ENCODE data around the gene RGS14. TPM values are rescaled to one million over a fixed set of nuclear protein-coding genes. Genes with fewer than 3 reads are reported as not detected.
"Not testable (repeated sequence)": the region's sequence is repeated elsewhere in the genome, so short reads cannot be mapped to it uniquely, and the experiment has no call there.

The RGS14 gene
- total RNA-seq, 2 donors from 2014 or later = 45.5 to 102 TPM

GRCh38 chr5:177399997-177400868 lies 42.5 kb downstream of the RGS14 start, which contains the start of gene PFN3:
PFN3 (minus strand) TSS chr5:177400661; CDS start chr5:177400576, 85 bp downstream.
- no peaks in the 10 kb centered on the region for H3K9me3 Mint-ChIP-seq
- H3K4me3 Mint-ChIP-seq = no peak within 1 kb of the TSS
- no peak for ATAC-seq (replicated peaks)
- no peaks in the 10 kb centered on the region for H3K27me3 Mint-ChIP-seq
- no peaks in the 10 kb centered on the region for H3K36me3 Mint-ChIP-seq (ENCODE audit: low read depth)
- no peaks in the 10 kb centered on the region for H3K4me1 Mint-ChIP-seq
- H3K27ac Mint-ChIP-seq = no peak within 1 kb of the TSS

GRCh38 chr5:177402271-177403043 lies 44.7 kb downstream of the RGS14 start:
- Mint-ChIP-seq H3K4me3 (peak overlapping the region; percentile 88), H3K4me1 (no peaks in the 10 kb centered on the region), H3K9me3 (no peaks in the 10 kb centered on the region), H3K27ac (peak overlapping the region; percentile 30), H3K27me3 (no peaks in the 10 kb centered on the region), H3K36me3 (ENCODE audit: low read depth) (no peaks in the 10 kb centered on the region)
- ATAC-seq (replicated peaks) = peak; percentile 59

DNA sequence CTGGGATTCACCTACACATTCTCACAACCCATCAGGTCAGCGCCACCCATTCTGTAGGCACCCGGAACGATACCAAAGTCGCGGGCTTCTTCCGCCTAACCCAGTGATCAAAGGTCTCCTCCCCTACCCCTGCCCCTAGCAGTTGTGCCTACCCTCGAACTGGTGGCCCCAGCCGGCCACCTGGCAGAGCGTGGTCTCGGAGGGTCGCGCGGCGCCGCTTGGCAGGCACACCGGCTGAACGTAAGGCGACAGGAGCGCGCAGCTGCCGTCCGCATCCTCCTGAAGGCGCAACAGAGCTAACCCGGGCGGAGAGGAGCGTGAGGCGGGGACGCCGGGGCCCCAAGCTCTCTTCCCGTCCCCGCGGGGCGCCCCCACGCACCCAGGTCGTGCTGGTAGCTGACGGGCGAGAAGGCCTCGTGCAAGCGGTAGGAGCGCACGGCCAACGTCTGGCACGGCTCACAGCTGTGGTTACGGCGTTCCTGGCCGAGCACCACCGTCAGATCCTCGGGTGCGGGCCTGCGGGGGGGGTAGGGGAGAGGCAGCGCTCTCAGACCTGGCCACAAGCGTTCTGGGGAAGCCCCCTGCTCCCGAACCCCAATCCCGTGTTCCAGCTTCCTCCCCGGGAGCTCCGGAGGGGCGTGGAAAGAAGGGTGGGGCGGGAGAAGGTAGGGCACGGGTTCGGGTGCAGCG lies 45.5 kb downstream of the RGS14 start:
- Mint-ChIP-seq H3K36me3 (ENCODE audit: low read depth) (no peaks in the 10 kb centered on the region), H3K4me1 (no peaks in the 10 kb centered on the region), H3K4me3 (peak overlapping the region; percentile 88), H3K27me3 (no peaks in the 10 kb centered on the region), H3K27ac (peak overlapping the region; percentile 30), H3K9me3 (no peaks in the 10 kb centered on the region)
- peak; percentile 27 for ATAC-seq (replicated peaks)

DNA sequence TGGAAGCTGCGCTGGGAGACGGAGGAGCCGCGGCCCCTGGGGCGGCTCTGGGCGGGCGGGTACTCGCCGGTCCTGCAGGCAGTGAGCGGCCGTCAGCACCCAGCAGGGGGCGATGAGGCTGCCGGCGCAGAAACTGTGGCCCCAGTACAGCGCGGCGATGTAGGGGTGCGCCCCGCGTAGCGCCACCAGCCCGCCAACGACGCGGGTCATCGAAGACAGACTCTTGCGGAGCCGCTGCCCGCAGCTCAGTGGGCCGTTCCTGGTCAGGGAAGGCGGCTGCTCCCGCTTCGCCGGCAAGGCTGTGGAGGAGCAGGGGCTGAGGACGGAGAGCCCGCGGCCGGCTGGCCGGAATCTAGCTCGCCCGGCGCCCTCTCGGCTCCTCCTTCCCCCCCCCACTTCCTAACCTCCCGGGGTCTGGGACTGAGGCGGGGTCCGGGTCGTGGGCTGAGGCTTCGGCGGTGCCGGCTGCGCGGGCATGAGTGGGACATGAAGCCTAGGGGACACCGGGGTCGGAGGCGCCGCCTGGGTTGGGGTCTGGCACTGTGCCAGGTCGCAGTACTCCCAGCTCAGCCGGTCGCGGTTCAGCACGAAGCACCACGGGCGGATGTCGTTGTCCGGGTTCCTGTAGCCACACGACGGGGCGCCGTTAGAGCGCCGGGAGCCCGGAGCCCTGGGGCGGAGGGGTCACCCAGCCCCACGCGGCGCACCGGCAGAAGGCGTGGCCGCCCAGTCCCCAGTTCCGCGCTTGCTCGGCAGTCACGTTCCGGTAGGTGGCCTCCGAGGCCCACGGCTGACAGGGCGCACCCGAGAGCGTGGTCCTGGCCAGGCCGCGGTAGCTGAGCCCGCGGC lies 46.3 kb downstream of the RGS14 start:
- H3K27ac Mint-ChIP-seq = no peak overlapping the region
- no peaks in the 10 kb centered on the region for H3K36me3 Mint-ChIP-seq (ENCODE audit: low read depth)
- peak overlapping the region; percentile 88 for H3K4me3 Mint-ChIP-seq
- H3K4me1 Mint-ChIP-seq = no peaks in the 10 kb centered on the region
- no peaks in the 10 kb centered on the region for H3K9me3 Mint-ChIP-seq
- peak; percentile 90 for ATAC-seq (replicated peaks)
- no peaks in the 10 kb centered on the region for H3K27me3 Mint-ChIP-seq

DNA sequence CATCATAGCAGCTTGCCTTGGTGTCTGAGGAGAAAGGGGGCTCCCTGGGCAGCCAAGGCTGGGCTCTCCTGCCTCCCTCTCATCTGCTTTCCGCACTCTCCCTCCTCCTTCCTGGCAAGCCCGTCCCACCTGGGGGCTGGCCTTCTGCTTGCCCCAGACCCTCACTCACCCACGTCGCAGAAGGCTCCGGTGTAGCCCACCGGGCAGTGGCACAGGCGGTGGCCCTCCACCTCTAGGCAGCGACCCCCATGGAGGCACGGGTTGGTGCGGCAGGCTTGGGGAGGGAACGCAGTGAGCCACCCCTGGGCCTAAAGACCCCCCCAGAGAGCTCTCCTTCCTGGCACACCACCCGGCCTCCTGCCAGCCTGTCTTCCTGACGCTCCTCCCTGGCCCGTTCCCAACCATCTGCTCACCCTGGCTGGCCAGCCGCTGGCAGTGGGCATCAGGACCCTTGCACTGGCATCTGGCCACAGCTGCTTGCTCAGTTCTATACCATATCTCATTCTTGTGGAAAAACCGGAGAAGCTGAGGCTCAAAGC lies 47.0 kb downstream of the RGS14 start:
- H3K4me3 Mint-ChIP-seq = peak overlapping the region; percentile 88
- no peaks in the 10 kb centered on the region for H3K9me3 Mint-ChIP-seq
- H3K4me1 Mint-ChIP-seq = no peaks in the 10 kb centered on the region
- no peak for ATAC-seq (replicated peaks)
- no peaks in the 10 kb centered on the region for H3K36me3 Mint-ChIP-seq (ENCODE audit: low read depth)
- H3K27ac Mint-ChIP-seq = no peak overlapping the region
- no peaks in the 10 kb centered on the region for H3K27me3 Mint-ChIP-seq

GRCh38 chr5:177405312-177405711 lies 47.6 kb downstream of the RGS14 start:
- no peaks in the 10 kb centered on the region for H3K9me3 Mint-ChIP-seq
- no peak for ATAC-seq (replicated peaks)
- peak overlapping the region; percentile 88 for H3K4me3 Mint-ChIP-seq
- H3K27ac Mint-ChIP-seq = no peak overlapping the region
- H3K4me1 Mint-ChIP-seq = no peaks in the 10 kb centered on the region
- H3K36me3 Mint-ChIP-seq (ENCODE audit: low read depth) = no peaks in the 10 kb centered on the region
- H3K27me3 Mint-ChIP-seq = no peaks in the 10 kb centered on the region

DNA sequence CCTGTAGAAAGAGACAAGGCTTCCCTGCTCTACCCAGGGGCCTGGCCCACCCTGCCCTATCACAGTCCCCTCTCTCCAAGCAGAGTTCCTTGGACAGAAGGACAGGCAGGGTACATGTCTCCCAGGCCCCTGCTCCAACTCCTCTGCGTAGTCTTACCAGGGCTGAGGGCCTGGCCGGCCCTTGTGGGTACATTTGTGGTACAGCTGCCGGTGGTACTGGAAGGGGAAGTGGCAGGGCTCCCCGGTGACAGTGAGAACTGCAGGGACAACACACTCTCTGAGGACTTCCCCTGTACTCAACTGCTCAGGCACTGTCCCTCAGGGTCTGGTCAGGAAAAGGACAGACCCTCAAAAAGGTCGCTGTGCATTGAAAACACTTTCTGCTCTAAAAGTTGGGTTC lies 48.1 kb downstream of the RGS14 start:
- Mint-ChIP-seq H3K27me3 (no peaks in the 10 kb centered on the region), H3K36me3 (ENCODE audit: low read depth) (no peaks in the 10 kb centered on the region), H3K27ac (no peak overlapping the region), H3K4me1 (peaks cover 5% of the 10 kb centered on the region), H3K9me3 (no peaks in the 10 kb centered on the region), H3K4me3 (no peak overlapping the region)
- no peak for ATAC-seq (replicated peaks)

GRCh38 chr5:177409043-177409801 lies 51.5 kb downstream of the RGS14 start, which contains the start of gene F12:
F12 (minus strand) TSS chr5:177409564; CDS start chr5:177409527, 37 bp downstream.
- ATAC-seq (replicated peaks) = no peak
- H3K4me3 Mint-ChIP-seq = no peak within 1 kb of the TSS
- H3K9me3 Mint-ChIP-seq = no peaks in the 10 kb centered on the region
- H3K27me3 Mint-ChIP-seq = no peaks in the 10 kb centered on the region
- no peaks in the 10 kb centered on the region for H3K36me3 Mint-ChIP-seq (ENCODE audit: low read depth)
- H3K4me1 Mint-ChIP-seq = peaks cover 18% of the 10 kb centered on the region
- peak within 1 kb of the TSS; percentile 33 for H3K27ac Mint-ChIP-seq

DNA sequence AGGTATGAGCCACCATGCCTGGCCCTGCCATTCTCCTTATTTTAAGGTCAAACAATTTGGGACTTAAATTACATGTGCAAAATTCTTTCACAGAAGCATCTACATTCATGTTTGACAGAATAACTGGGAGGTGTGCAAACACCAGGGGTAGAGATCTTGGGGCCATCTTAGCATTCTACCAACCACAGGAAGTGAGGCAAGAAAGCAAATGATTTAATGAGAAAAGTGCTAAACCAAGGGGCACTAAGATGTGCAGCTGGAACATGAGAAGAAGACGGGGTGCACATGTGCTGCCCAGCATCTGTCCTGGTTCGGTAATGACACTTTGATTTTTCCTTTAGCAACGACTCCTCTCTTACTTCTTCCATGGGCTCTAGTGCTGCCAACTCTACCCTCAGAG lies 52.9 kb downstream of the RGS14 start:
- no peak overlapping the region for H3K27ac Mint-ChIP-seq
- no peak overlapping the region for H3K4me3 Mint-ChIP-seq
- no peaks in the 10 kb centered on the region for H3K27me3 Mint-ChIP-seq
- no peak for ATAC-seq (replicated peaks)
- H3K36me3 Mint-ChIP-seq (ENCODE audit: low read depth) = no peaks in the 10 kb centered on the region
- H3K9me3 Mint-ChIP-seq = no peaks in the 10 kb centered on the region
- H3K4me1 Mint-ChIP-seq = peaks cover 23% of the 10 kb centered on the region

DNA sequence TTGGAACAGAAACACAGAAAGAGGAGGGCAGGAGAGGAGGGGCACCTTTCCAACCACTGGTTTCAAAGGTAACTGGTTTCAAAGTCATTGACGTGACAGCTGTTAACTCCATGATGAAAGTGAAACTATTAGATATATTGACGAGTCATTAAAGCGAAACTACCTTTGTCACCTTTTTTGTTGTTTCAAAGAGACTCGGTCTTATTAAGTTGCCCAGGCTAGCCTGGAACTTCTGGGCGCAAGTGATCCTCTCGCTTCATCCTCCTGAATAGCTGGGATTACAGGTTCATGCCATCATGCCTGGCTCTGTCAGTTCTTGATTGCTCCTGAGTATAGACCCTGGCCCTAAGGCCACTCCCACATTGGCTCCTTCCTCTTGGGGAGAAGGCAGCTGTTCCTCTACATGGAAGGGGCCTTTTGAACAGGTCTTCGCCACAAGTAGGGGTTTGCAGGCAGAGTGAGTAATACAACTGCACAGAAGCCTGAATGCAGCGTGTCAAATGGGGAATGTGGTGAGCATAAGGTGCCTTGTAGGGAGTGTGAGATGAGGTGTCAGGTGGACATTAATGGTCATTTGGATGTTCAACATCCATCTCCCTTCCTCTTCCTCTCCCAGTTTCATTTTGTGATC lies 55.0 kb downstream of the RGS14 start:
- Mint-ChIP-seq H3K4me3 (peak overlapping the region; percentile 62), H3K27ac (peak overlapping the region; percentile 83), H3K4me1 (peaks cover 23% of the 10 kb centered on the region), H3K9me3 (no peaks in the 10 kb centered on the region), H3K27me3 (no peaks in the 10 kb centered on the region), H3K36me3 (ENCODE audit: low read depth) (no peaks in the 10 kb centered on the region)
- peak; percentile 91 for ATAC-seq (replicated peaks)

DNA sequence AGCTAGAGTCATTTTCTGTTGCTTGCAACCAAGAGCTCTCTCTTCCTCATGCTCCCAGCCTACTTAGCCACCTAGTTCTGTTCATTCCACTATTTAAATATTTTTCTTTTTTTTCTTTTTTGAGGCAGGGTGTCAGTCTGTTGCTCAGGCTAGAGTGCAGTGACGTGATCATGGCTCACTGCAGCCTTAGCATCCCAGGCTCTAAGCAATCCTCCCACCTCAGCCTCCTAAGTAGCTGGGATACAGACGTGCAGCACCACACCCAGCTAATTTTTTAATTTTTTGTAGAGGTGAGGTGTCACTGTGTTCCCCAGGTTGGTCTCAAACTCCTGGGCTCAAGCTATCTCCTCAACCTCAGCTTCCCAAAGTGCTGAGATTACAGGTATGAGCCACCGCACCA lies 56.8 kb downstream of the RGS14 start:
- H3K27ac Mint-ChIP-seq = no peak overlapping the region
- no peaks in the 10 kb centered on the region for H3K36me3 Mint-ChIP-seq (ENCODE audit: low read depth)
- no peak for ATAC-seq (replicated peaks)
- no peak overlapping the region for H3K4me3 Mint-ChIP-seq
- H3K9me3 Mint-ChIP-seq = no peaks in the 10 kb centered on the region
- no peaks in the 10 kb centered on the region for H3K27me3 Mint-ChIP-seq
- H3K4me1 Mint-ChIP-seq = peaks cover 23% of the 10 kb centered on the region

- ATAC-seq (replicated peaks); H3K36me3 Mint-ChIP-seq (ENCODE audit: low read depth); H3K4me3 Mint-ChIP-seq; H3K27me3 Mint-ChIP-seq; H3K9me3 Mint-ChIP-seq; H3K27ac Mint-ChIP-seq: not testable (repeated sequence)
- peaks cover 17% of the 10 kb centered on the region for H3K4me1 Mint-ChIP-seq
Observed at GRCh38 chr5:177417081-177417480, 59.4 kb downstream of the RGS14 start.

- H3K36me3 Mint-ChIP-seq (ENCODE audit: low read depth) = no peaks in the 10 kb centered on the region
- no peak overlapping the region for H3K27ac Mint-ChIP-seq
- ATAC-seq (replicated peaks) = no peak
- H3K27me3 Mint-ChIP-seq = no peaks in the 10 kb centered on the region
- no peaks in the 10 kb centered on the region for H3K9me3 Mint-ChIP-seq
- no peak overlapping the region for H3K4me3 Mint-ChIP-seq
- H3K4me1 Mint-ChIP-seq = peaks cover 5% of the 10 kb centered on the region
Observed at GRCh38 chr5:177419046-177419445, 61.3 kb downstream of the RGS14 start.

Data from activated T-helper 17 cell treated with anti-CD3 and anti-CD28 coated beads, Interleukin-2, amount 50 U/mL, for 72 hours (primary cell).